H1 (cell line): ENCODE measurements around the gene BLCAP. TPM values are rescaled to one million over a fixed set of nuclear protein-coding genes. Genes with fewer than 3 reads are reported as not detected.
A peak's percentile ranks its signal among the peaks of the same experiment; 100 is the strongest.

Source experiments
- CTCF ChIA-PET: fragments of 300-600 bp; sonication (Branson Sonifier 250); formaldehyde crosslinking; loops from one replicate; lab custom pipeline; 2021; ENCODE audit not compliant: partially characterized antibody; lab: Charles Lee
- POLR2A ChIA-PET: fragments of 300-600 bp; sonication (Branson Sonifier 250); formaldehyde crosslinking; loops from one replicate; lab custom pipeline; 2021; ENCODE audit warnings: inconsistent platforms; ENCODE audit not compliant: partially characterized antibody; lab: Charles Lee
- DNase-seq, 2 experiments: peaks; one replicate each; pipeline versions ENCODE4 v3.0.0 to v3.0.0-alpha.2; 2010 to 2022; ENCODE audit warnings: low spot score in 2 of 2, low read depth in 1 of 2, mixed read lengths in 1 of 2
- FAIRE-seq: peaks from 2 replicates; lab custom pipeline; 2011; peaks lifted over from hg19 to GRCh38; lab: Jason Lieb, UNC
- H2AFZ ChIP-seq: 2 replicates; pipeline ENCODE4 v1.8.1; 2012; ENCODE audit warnings: low read length, inconsistent platforms
- H2AK5ac ChIP-seq: 2 replicates; pipeline ENCODE4 v1.6.1; 2013; ENCODE audit warnings: low read depth, low read length
- H2BK120ac ChIP-seq: replicated peaks from 2 replicates; pipeline ENCODE3; 2013; ENCODE audit warnings: low read depth, low read length, inconsistent platforms
- H2BK12ac ChIP-seq: 2 replicates; pipeline ENCODE4 v1.6.1; 2013; ENCODE audit warnings: low read depth, low read length
- H2BK15ac ChIP-seq: 2 replicates; pipeline ENCODE4 v1.6.1; 2013; ENCODE audit warnings: low read length
- H2BK20ac ChIP-seq: 2 replicates; pipeline ENCODE4 v1.6.1; 2013; ENCODE audit warnings: low read length
- H2BK5ac ChIP-seq: 2 replicates; pipeline ENCODE4 v1.6.1; 2013; ENCODE audit warnings: low read depth, low read length
- H3K14ac ChIP-seq: 2 replicates; pipeline ENCODE4 v1.6.1; 2013; ENCODE audit warnings: inconsistent platforms; ENCODE audit not compliant: insufficient read length
- H3K18ac ChIP-seq: 2 replicates; pipeline ENCODE4 v1.6.1; 2013; ENCODE audit warnings: low read length; ENCODE audit errors: extremely low read depth
- H3K23ac ChIP-seq: 2 replicates; pipeline ENCODE4 v1.6.1; 2013; ENCODE audit warnings: inconsistent platforms; ENCODE audit not compliant: insufficient read length
- H3K23me2 ChIP-seq: 2 replicates; pipeline ENCODE4 v1.6.1; 2013; ENCODE audit warnings: low read depth, low read length
- H3K27ac ChIP-seq: 2 replicates; pipeline ENCODE4 v1.6.1; 2011; ENCODE audit warnings: low read depth, low read length, inconsistent platforms
- H3K27me3 ChIP-seq, 4 experiments: replicated peaks in 1 of 4; 1 replicate in 1 of 4; 2 replicates in 3 of 4; pipeline versions ENCODE4 v1.6.1 to v1.8.1; 2011 to 2013; ENCODE audit warnings: low read length in 3 of 4, mild to moderate bottlenecking in 3 of 4, inconsistent platforms in 2 of 4, mixed read lengths in 2 of 4, moderate library complexity in 1 of 4; ENCODE audit not compliant: control insufficient read depth in 3 of 4, insufficient read depth in 3 of 4; ENCODE audit errors: extremely low read depth in 1 of 4
- H3K36me3 ChIP-seq, 4 experiments: 2 replicates each; pipeline versions ENCODE4 v1.6.1 to v1.8.1; 2011 to 2013; ENCODE audit warnings: mild to moderate bottlenecking in 4 of 4, low read length in 3 of 4, moderate library complexity in 2 of 4, control low read depth in 1 of 4, inconsistent platforms in 1 of 4; ENCODE audit not compliant: insufficient read depth in 4 of 4, control insufficient read depth in 2 of 4
- H3K4ac ChIP-seq: replicated peaks from 2 replicates; pipeline ENCODE3; 2013; ENCODE audit warnings: low read length, low read depth, mixed read lengths, inconsistent platforms; ENCODE audit not compliant: insufficient read length
- H3K4me1 ChIP-seq, 4 experiments: replicated peaks in 1 of 4; 1 replicate in 1 of 4; 2 replicates in 3 of 4; pipeline versions ENCODE4 v1.6.1 to v1.8.1; 2011 to 2013; ENCODE audit warnings: low read length in 3 of 4, inconsistent platforms in 2 of 4, mixed read lengths in 1 of 4; ENCODE audit not compliant: insufficient read depth in 4 of 4, control insufficient read depth in 3 of 4
- H3K4me2 ChIP-seq, 2 experiments: 2 replicates each; pipeline versions ENCODE4 v1.6.1 to v1.8.1; 2011 to 2013; ENCODE audit warnings: low read depth in 2 of 2, low read length in 2 of 2, control low read depth in 1 of 2, inconsistent platforms in 1 of 2, mild to moderate bottlenecking in 1 of 2; ENCODE audit not compliant: insufficient read depth in 1 of 2
- H3K4me3 ChIP-seq, 4 experiments: fragments of 200-600, 300-600 bp in 1 of 4; sonication (generic), shearing (Covaris generic), sonication (Bioruptor Twin) in 1 of 4; 2 replicates each; pipeline versions ENCODE4 v1.5.1 to v1.8.1; 2011 to 2016; ENCODE audit warnings: low read length in 4 of 4, low read depth in 3 of 4, control low read depth in 2 of 4, inconsistent platforms in 2 of 4, mild to moderate bottlenecking in 2 of 4, mixed read lengths in 1 of 4, moderate library complexity in 1 of 4; ENCODE audit not compliant: insufficient read depth in 2 of 4; ENCODE audit errors: extremely low read depth in 1 of 4
- H3K56ac ChIP-seq: replicated peaks from 2 replicates; pipeline ENCODE3; 2013; ENCODE audit warnings: low read depth, mild to moderate bottlenecking, mixed read lengths, low read length, inconsistent platforms; ENCODE audit not compliant: insufficient read length
- H3K79me1 ChIP-seq: 2 replicates; pipeline ENCODE4 v1.6.1; 2013; ENCODE audit warnings: low read depth, low read length, control low read depth
- H3K79me2 ChIP-seq, 2 experiments: 2 replicates each; pipeline versions ENCODE4 v1.6.1 to v1.8.1; 2012 to 2013; ENCODE audit warnings: low read length in 2 of 2, mild to moderate bottlenecking in 2 of 2, inconsistent platforms in 1 of 2; ENCODE audit not compliant: insufficient read depth in 2 of 2, control insufficient read depth in 1 of 2
- H3K9ac ChIP-seq, 4 experiments: replicated peaks in 1 of 4; 1 replicate in 1 of 4; 2 replicates in 3 of 4; pipeline versions ENCODE4 v1.6.1 to v1.8.1; 2011 to 2013; ENCODE audit warnings: low read depth in 3 of 4, low read length in 3 of 4, control low read depth in 2 of 4, mild to moderate bottlenecking in 2 of 4, moderate library complexity in 2 of 4, inconsistent platforms in 1 of 4; ENCODE audit errors: extremely low read depth in 1 of 4
- H3K9me3 ChIP-seq, 2 experiments: 2 replicates each; pipeline versions ENCODE4 v1.6.1 to v1.8.1; 2012 to 2013; ENCODE audit warnings: mild to moderate bottlenecking in 2 of 2, moderate library complexity in 2 of 2, control low read depth in 1 of 2, inconsistent platforms in 1 of 2, low read depth in 1 of 2, low read length in 1 of 2, mixed read lengths in 1 of 2; ENCODE audit not compliant: insufficient read depth in 2 of 2
- H4K20me1 ChIP-seq, 2 experiments: replicated peaks in 1 of 2; 2 replicates each; pipeline versions ENCODE3 to v1.8.1; 2011 to 2013; ENCODE audit warnings: inconsistent platforms in 2 of 2, low read length in 2 of 2, mild to moderate bottlenecking in 1 of 2; ENCODE audit not compliant: insufficient read depth in 2 of 2, control insufficient read depth in 1 of 2
- H4K5ac ChIP-seq: 2 replicates; pipeline ENCODE4 v1.6.1; 2013; ENCODE audit warnings: low read length, low read depth, mixed read lengths, inconsistent platforms; ENCODE audit not compliant: insufficient read length
- H4K8ac ChIP-seq: 2 replicates; pipeline ENCODE4 v1.8.0; 2013; ENCODE audit warnings: mild to moderate bottlenecking, moderate library complexity, low read length, inconsistent platforms; ENCODE audit not compliant: insufficient read depth; ENCODE audit errors: extremely low read depth
- H4K91ac ChIP-seq: replicated peaks from 2 replicates; pipeline ENCODE3; 2013; ENCODE audit warnings: low read length, mixed read lengths, inconsistent platforms; ENCODE audit not compliant: insufficient read length
- ATF2 ChIP-seq: IDR thresholded peaks from 2 replicates; pipeline ENCODE4 v1.6.1; 2012; ENCODE audit warnings: low read length, inconsistent platforms
- CTBP2 ChIP-seq: IDR thresholded peaks from 2 replicates; pipeline ENCODE4 v1.7.0; 2011; ENCODE audit warnings: borderline replicate concordance, mild to moderate bottlenecking, moderate library complexity, mixed read lengths, low read length; ENCODE audit not compliant: insufficient read depth, insufficient read length
- EGR1 ChIP-seq: IDR thresholded peaks from 2 replicates; pipeline ENCODE4 v1.6.1; 2011; ENCODE audit warnings: low read depth, low read length, borderline replicate concordance
- EZH2 ChIP-seq: fragments of 200-600 bp; sonication (generic); IDR thresholded peaks from 2 replicates; pipeline ENCODE4 v1.7.1; 2012; ENCODE audit warnings: low read depth, mild to moderate bottlenecking, moderate library complexity, low read length, inconsistent platforms; ENCODE audit not compliant: severe bottlenecking
- GTF2F1 ChIP-seq: IDR thresholded peaks from 2 replicates; pipeline ENCODE4 v1.6.1; 2012; ENCODE audit warnings: low read depth, low read length, improper control_type of control experiment, borderline replicate concordance
- SIRT6 ChIP-seq: IDR thresholded peaks from one replicate; pipeline ENCODE4 v1.7.1; 2012; ENCODE audit warnings: low read length, inconsistent platforms
- WGBS, 2 experiments: shearing (Covaris generic) in 1 of 2; methylation state at CpG; one replicate each; pipeline versions ENCODE4 v1.1.6 to v1.1.7; 2013 to 2015; ENCODE audit warnings: low lambda C conversion rate in 2 of 2, mixed read lengths in 2 of 2, inconsistent platforms in 1 of 2, low coverage in 1 of 2, missing lambda C conversion rate in 1 of 2; ENCODE audit not compliant: insufficient replicate concordance in 2 of 2, insufficient coverage in 1 of 2, insufficient read length in 1 of 2; ENCODE audit errors: extremely low coverage in 1 of 2, missing lambda C conversion rate in 1 of 2; 5-methylcytosine and 5-hydroxymethylcytosine counted together
- polyA plus RNA-seq, 7 experiments: library from polyadenylated mRNA; depleted of rRNA in 3 of 7; stranded (reverse) in 5 of 7; unstranded in 2 of 7; fragments of >200 nt in 5 of 7; fragments of 200-250 nt in 2 of 7; gene quantifications; 1 replicate in 5 of 7; 2 replicates in 1 of 7; 4 replicates in 1 of 7; pipeline versions ENCODE4 v1.2.1 to v1.2.3, GENCODE V29; 2011 to 2013; ENCODE audit warnings: missing spikeins in 2 of 7, mixed read lengths in 2 of 7
- total RNA-seq: library from RNA; stranded (reverse); fragmentation: NEBNext Ultra II Directional; extraction: Animal tissue kit (Norgen Biotek cat#: 25700); gene quantifications from 2 replicates; pipeline ENCODE4 v1.2.1, GENCODE V29; 2021

The BLCAP gene
- total and polyA plus RNA-seq, 2 of the 8 experiments (the other 6 are each of a cell fraction or from before 2014, with no cell fraction given), result 60.3 to 72.2 TPM

GRCh38 chr20:37518606-37519507 is 8.8 kb downstream of the BLCAP start:
- no peak overlapping the region for H3K56ac ChIP-seq
- no peak overlapping the region for H3K23ac ChIP-seq
- peak overlapping the region; percentile 40; the same call in 1 of the 2 replicates for H3K18ac ChIP-seq
- no peak overlapping the region for H3K4ac ChIP-seq
- no peak overlapping the region; the same call in 1 of the 2 replicates for H4K8ac ChIP-seq
- no peak overlapping the region for H2BK15ac ChIP-seq
- H3K23me2 ChIP-seq, result no peaks in the 10 kb centered on the region; the same call in 1 of the 2 replicates
- H2BK20ac ChIP-seq, result no peak overlapping the region
- peaks cover 0 to 5% of the 10 kb centered on the region in 2 experiments; a peak in 1 of 4 replicates for H3K9me3 ChIP-seq
- no peak overlapping the region for H4K91ac ChIP-seq
- no peak overlapping the region for H3K27ac ChIP-seq
- peak overlapping the region in 1 of 4 experiments; percentile 66; a peak in 1 of 8 replicates for H3K4me3 ChIP-seq
- no peak overlapping the region for H2AFZ ChIP-seq
- H2BK12ac ChIP-seq, result no peak overlapping the region
- ChIA-PET CTCF (interaction anchor here (0.8 to 3.0 kb wide), 9 partner anchors 13 to 327 kb away, joined by 3 to 12 read pairs (median 4); no protein-coding TSS in a partner anchor), POLR2A (interaction anchor here (0.7 to 8.2 kb wide), 11 partner anchors 7 to 249 kb away, joined by 3 to 116 read pairs (median 3); no protein-coding TSS in a partner anchor)
- no peaks in the 10 kb centered on the region; a peak in 1 of 7 replicates for H3K27me3 ChIP-seq
- peaks cover 29% of the 10 kb centered on the region for H3K79me1 ChIP-seq
- H4K5ac ChIP-seq, result no peak overlapping the region
- no peak overlapping the region for H2BK5ac ChIP-seq
- H3K9ac ChIP-seq, result no peak overlapping the region; a peak in 1 of 7 replicates
- no peak overlapping the region for H3K14ac ChIP-seq
- no peak for DNase-seq
- H3K4me1 ChIP-seq, result peaks cover 6 to 34% (median 27%) of the 10 kb centered on the region in 4 experiments
- no peak for FAIRE-seq
- H3K36me3 ChIP-seq, result peaks cover 2 to 26% (median 13%) of the 10 kb centered on the region in 4 experiments; a peak in 6 of 8 replicates
- peaks cover 4 to 29% of the 10 kb centered on the region in 2 experiments for H4K20me1 ChIP-seq
- no peak overlapping the region for H2BK120ac ChIP-seq
- peaks cover 0 to 81% of the 10 kb centered on the region in 2 experiments; a peak in 3 of 4 replicates for H3K79me2 ChIP-seq
- H3K4me2 ChIP-seq, result peak overlapping the region; percentile 75 to 87
- WGBS, 2 experiments, result 91% methylated on average over 30 of the region's 30 CpGs; no CpG with 5 or more reads in 1 of the 2 experiments
- H2AK5ac ChIP-seq, result 0 out of 2 replicates have a peak overlapping the region, but pooled peaks have one; percentile 1
- TF ChIP-seq EZH2 (no peak), CTBP2 (no peak), GTF2F1 (no peak), EGR1 (no peak), SIRT6 (no peak), ATF2 (no peak)
